ENCODE data around the gene ZC3H4.

The ZC3H4 gene

GRCh38 chr19:47018923-47019322 is 94.7 kb downstream of the ZC3H4 start:
- DNase-seq = no peak
